ENCODE results near the gene IL1RL1. TPM values are rescaled to one million over a fixed set of nuclear protein-coding genes. Genes with fewer than 3 reads are reported as not detected.

Gene IL1RL1
- total RNA-seq, 1 experiment from 2014 or later, result 0.02 TPM

- no peak for DNase-seq (ENCODE audit: low spot score)
Observed at GRCh38 chr2:102335871-102336366, 24.6 kb downstream of the IL1RL1 start.

GRCh38 chr2:102336502-102336945 is 25.2 kb downstream of the IL1RL1 start:
- DNase-seq (ENCODE audit: low spot score), result no peak

- DNase-seq (ENCODE audit: low spot score), result peak; percentile 37
Observed at GRCh38 chr2:102337012-102337411, 25.6 kb downstream of the IL1RL1 start.

- DNase-seq (ENCODE audit: low spot score), result no peak
Observed at GRCh38 chr2:102337481-102338386, 26.4 kb downstream of the IL1RL1 start.

GRCh38 chr2:102340778-102341177 is 29.4 kb downstream of the IL1RL1 start:
- no peak for DNase-seq (ENCODE audit: low spot score)

- DNase-seq (ENCODE audit: low spot score), result no peak
Observed at GRCh38 chr2:102342888-102343287, 31.5 kb downstream of the IL1RL1 start.

- no peak for DNase-seq (ENCODE audit: low spot score)
Observed at GRCh38 chr2:102344397-102344796, 33.0 kb downstream of the IL1RL1 start.

GRCh38 chr2:102345329-102345920 is 34.1 kb downstream of the IL1RL1 start:
- no peak for DNase-seq (ENCODE audit: low spot score)

- DNase-seq (ENCODE audit: low spot score), result no peak
Observed at GRCh38 chr2:102346381-102347130, 35.2 kb downstream of the IL1RL1 start.

GRCh38 chr2:102350137-102350793 is 38.9 kb downstream of the IL1RL1 start:
- no peak for DNase-seq (ENCODE audit: low spot score)

- DNase-seq (ENCODE audit: low spot score), result peak; percentile 42
Observed at GRCh38 chr2:102355526-102356380, 44.4 kb downstream of the IL1RL1 start, which contains the start of gene IL18R1. Gene IL18R1, plus strand, starts transcription at chr2:102355796. Its CDS starts 6,865 bp downstream, at chr2:102362661.

GRCh38 chr2:102356381-102356712 is 45.0 kb downstream of the IL1RL1 start:
- no peak for DNase-seq (ENCODE audit: low spot score)

GRCh38 chr2:102356741-102357140 is 45.4 kb downstream of the IL1RL1 start:
- DNase-seq (ENCODE audit: low spot score), result no peak

GRCh38 chr2:102357937-102358336 is 46.6 kb downstream of the IL1RL1 start:
- no peak for DNase-seq (ENCODE audit: low spot score)

- no peak for DNase-seq (ENCODE audit: low spot score)
Observed at GRCh38 chr2:102358496-102358895, 47.1 kb downstream of the IL1RL1 start.

GRCh38 chr2:102359527-102359926 is 48.2 kb downstream of the IL1RL1 start:
- DNase-seq (ENCODE audit: low spot score), result no peak

GRCh38 chr2:102361632-102362241 is 50.4 kb downstream of the IL1RL1 start:
- no peak for DNase-seq (ENCODE audit: low spot score)

- DNase-seq (ENCODE audit: low spot score), result no peak
Observed at GRCh38 chr2:102365763-102366162, 54.4 kb downstream of the IL1RL1 start.

- no peak for DNase-seq (ENCODE audit: low spot score)
Observed at GRCh38 chr2:102366406-102367112, 55.2 kb downstream of the IL1RL1 start.

All from A172 (cell line).